Endothelial cell of umbilical vein (primary cell): Measurements from ENCODE around the gene USP19. TPM values are rescaled to one million over a fixed set of nuclear protein-coding genes. Genes with fewer than 3 reads are reported as not detected.

Source experiments
- BruUV-seq: library from RNA; stranded (reverse); fragments of 400-500 nt; replicated peaks from 2 replicates; lab custom pipeline; 2021; lab: Mats Ljungman, UMichigan
- CTCF ChIA-PET: fragments of 300-600, 350-600 bp; sonication (Branson Sonifier 250); formaldehyde crosslinking; loops from one replicate; lab custom pipeline; 2021; ENCODE audit warnings: antibody characterized with exemption, inconsistent platforms; lab: Charles Lee
- POLR2A ChIA-PET: fragments of 300-600, 350-600 bp; sonication (Branson Sonifier 250); formaldehyde crosslinking; loops from one replicate; lab custom pipeline; 2021; ENCODE audit warnings: antibody characterized with exemption, inconsistent platforms; lab: Charles Lee
- DNase-seq: peaks from one replicate; pipeline ENCODE4 v3.0.0-alpha.2; 2011; ENCODE audit warnings: low read depth, low spot score
- FAIRE-seq: peaks from 2 replicates; lab custom pipeline; 2011; peaks lifted over from hg19 to GRCh38; lab: Jason Lieb, UNC
- H2AFZ ChIP-seq: 2 replicates; pipeline ENCODE4 v1.6.0; 2012; ENCODE audit warnings: low read depth, low read length, control low read depth, inconsistent platforms
- H3K27ac ChIP-seq: 2 replicates; pipeline ENCODE4 v1.5.1; 2011; ENCODE audit warnings: low read depth, mild to moderate bottlenecking, control low read depth, low read length, moderate library complexity; ENCODE audit not compliant: insufficient read depth
- H3K27me3 ChIP-seq, 2 experiments: 2 replicates each; pipeline versions ENCODE4 v1.6.0 to v1.6.1; 2011; ENCODE audit warnings: low read length in 2 of 2, mixed read lengths in 1 of 2; ENCODE audit not compliant: control insufficient read depth in 2 of 2, insufficient read depth in 2 of 2
- H3K36me3 ChIP-seq, 2 experiments: 2 replicates in 1 of 2; 3 replicates in 1 of 2; pipeline ENCODE4 v1.5.1; 2011; ENCODE audit warnings: low read length in 2 of 2, mild to moderate bottlenecking in 1 of 2, moderate library complexity in 1 of 2; ENCODE audit not compliant: control insufficient read depth in 2 of 2, insufficient read depth in 2 of 2; ENCODE audit errors: extremely low read depth in 1 of 2
- H3K4me1 ChIP-seq: 3 replicates; pipeline ENCODE4 v1.5.1; 2011; ENCODE audit warnings: mild to moderate bottlenecking, low read length; ENCODE audit not compliant: control insufficient read depth, insufficient read depth; ENCODE audit errors: extremely low read depth
- H3K4me2 ChIP-seq: 2 replicates; pipeline ENCODE4 v1.6.1; 2011; ENCODE audit warnings: low read length, control low read depth, mixed read lengths; ENCODE audit not compliant: insufficient read depth
- H3K4me3 ChIP-seq, 3 experiments: fragments of 200-600 bp in 1 of 3; sonication (generic), shearing (Covaris generic) in 1 of 3; replicated peaks in 1 of 3; 2 replicates each; pipeline ENCODE4 v1.5.1; 2011 to 2016; ENCODE audit warnings: control low read depth in 3 of 3, low read length in 3 of 3, mild to moderate bottlenecking in 2 of 3, inconsistent platforms in 1 of 3, low read depth in 1 of 3, moderate library complexity in 1 of 3; ENCODE audit not compliant: insufficient read depth in 1 of 3
- H3K79me2 ChIP-seq: 2 replicates; pipeline ENCODE4 v1.6.0; 2012; ENCODE audit warnings: low read length, inconsistent platforms; ENCODE audit not compliant: control insufficient read depth, insufficient read depth
- H3K9ac ChIP-seq: replicated peaks from 2 replicates; pipeline ENCODE3; 2011; ENCODE audit warnings: low read length, control low read depth; ENCODE audit not compliant: insufficient read depth; ENCODE audit errors: extremely low read depth
- H3K9me1 ChIP-seq: replicated peaks from 3 replicates; pipeline ENCODE4 v1.6.0; 2011; ENCODE audit warnings: mild to moderate bottlenecking, low read length; ENCODE audit not compliant: control insufficient read depth, insufficient read depth; ENCODE audit errors: extremely low read depth
- H3K9me3 ChIP-seq: replicated peaks from 2 replicates; pipeline ENCODE4 v1.5.1; 2012; ENCODE audit warnings: low read length, inconsistent platforms; ENCODE audit not compliant: control insufficient read depth, insufficient read depth
- H4K20me1 ChIP-seq: replicated peaks from 2 replicates; pipeline ENCODE3; 2011; ENCODE audit warnings: mild to moderate bottlenecking, low read length; ENCODE audit not compliant: control insufficient read depth, insufficient read depth; ENCODE audit errors: extremely low read depth
- CTCF ChIP-seq, 2 donors: IDR thresholded peaks; 1 replicate in 1 of 2; 2 replicates in 1 of 2; pipeline ENCODE4 v1.5.1; 2011; ENCODE audit warnings: low read length in 2 of 2, mild to moderate bottlenecking in 2 of 2, moderate library complexity in 2 of 2, control low read depth in 1 of 2, inconsistent platforms in 1 of 2, low read depth in 1 of 2; ENCODE audit not compliant: insufficient read depth in 1 of 2; ENCODE audit errors: extremely low read depth in 1 of 2
- EZH2 ChIP-seq: IDR thresholded peaks from 2 replicates; pipeline ENCODE4 v1.6.1; 2012; ENCODE audit warnings: borderline replicate concordance, low read depth, mild to moderate bottlenecking, moderate library complexity, low read length, inconsistent platforms; ENCODE audit not compliant: severe bottlenecking
- FOS ChIP-seq: IDR thresholded peaks from 2 replicates; pipeline ENCODE4 v1.6.1; 2011; ENCODE audit warnings: mild to moderate bottlenecking, low read length, moderate library complexity, borderline replicate concordance; ENCODE audit not compliant: insufficient read depth
- GATA2 ChIP-seq: IDR thresholded peaks from 2 replicates; pipeline ENCODE4 v1.7.0; 2011; ENCODE audit warnings: low read depth, mild to moderate bottlenecking, moderate library complexity, mixed read lengths, low read length; ENCODE audit not compliant: insufficient read length, insufficient read depth
- JUN ChIP-seq: IDR thresholded peaks from 2 replicates; pipeline ENCODE4 v1.6.1; 2011; ENCODE audit warnings: borderline replicate concordance, low read depth; ENCODE audit not compliant: insufficient read length, insufficient read depth
- MAX ChIP-seq: IDR thresholded peaks from 2 replicates; pipeline ENCODE4 v1.6.1; 2011; ENCODE audit not compliant: insufficient read depth, insufficient read length
- MYC ChIP-seq: IDR thresholded peaks from one replicate; pipeline ENCODE4 v1.6.1; 2011; ENCODE audit warnings: mild to moderate bottlenecking, low read depth, low read length
- POLR2A ChIP-seq: IDR thresholded peaks from 2 replicates; pipeline ENCODE4 v1.6.1; 2012; ENCODE audit warnings: low read depth, mild to moderate bottlenecking, control low read depth, low read length
- POLR2AphosphoS5 ChIP-seq: IDR thresholded peaks from 2 replicates; pipeline ENCODE4 v1.6.1; 2012; ENCODE audit warnings: low read depth, mild to moderate bottlenecking, control low read depth, low read length, moderate library complexity; ENCODE audit not compliant: insufficient read depth
- dilution Hi-C: fragments of 300-500 bp; cut with MboI; formaldehyde crosslinking; loops from one replicate; pipeline ENCODE4 v1.15.0; 2019; ENCODE audit warnings: low sequenced_read_pairs; ENCODE audit not compliant: extremely low pct_ligation_motif_present
- intact Hi-C: fragments of 100-400 bp; cut with micrococcal nuclease; formaldehyde crosslinking; loops from one replicate; pipeline ENCODE4 v1.10.0; 2022
- polyA plus RNA-seq, 4 experiments: library from polyadenylated mRNA; depleted of rRNA in 3 of 4; stranded (reverse) in 3 of 4; unstranded in 1 of 4; fragments of >200 nt; gene quantifications; 2 replicates each; pipeline versions ENCODE4 v1.2.1 to v1.2.3, GENCODE V29; 2011 to 2012; ENCODE audit warnings: missing spikeins in 1 of 4
- total RNA-seq: library from RNA; stranded (reverse); gene quantifications from 2 replicates; pipeline ENCODE4 v1.2.3, GENCODE V29; 2021

Gene USP19
- total and polyA plus RNA-seq, 2 donors (not counting 3 experiments of a cell fraction or from before 2014, with no cell fraction given), result 31.3 to 39.1 TPM

GRCh38 chr3:49166752-49167556 is 46.3 kb upstream of the USP19 start:
- Histone ChIP-seq H3K9me1 (no peaks in the 10 kb centered on the region), H3K27ac (peak overlapping the region; percentile 51), H3K79me2 (peaks cover 22% of the 10 kb centered on the region), H3K4me1 (peaks cover 18% of the 10 kb centered on the region), H3K9ac (peak overlapping the region; percentile 84), H3K27me3 (no peaks in the 10 kb centered on the region), H3K9me3 (no peaks in the 10 kb centered on the region), H3K4me3 (peak overlapping the region; percentile 36 to 81 (median 71)), H3K4me2 (peak overlapping the region; percentile 86), H3K36me3 (peaks cover 2 to 14% of the 10 kb centered on the region in 2 experiments), H4K20me1 (no peaks in the 10 kb centered on the region), H2AFZ (peak overlapping the region; percentile 97)
- FAIRE-seq (no peak), DNase-seq (no peak)
- TF ChIP-seq FOS (no peak), EZH2 (no peak), POLR2AphosphoS5 (no peak), CTCF (IDR thresholded peaks at IDR 0.05; ENCODE audit: extremely low read depth in 1 of 2, insufficient read depth in 1 of 2, low read depth in 1 of 2, low read length in 2 of 2) (no peak), MAX (no peak), MYC (no peak), JUN (no peak), POLR2A (no peak), GATA2 (no peak)
- BruUV-seq, result no TSS peak
- ChIA-PET POLR2A (no interaction called here), CTCF (interaction anchor here (8.5 kb wide), 1 partner anchor 282 kb away, joined by 87 read pairs; no protein-coding TSS in a partner anchor)
- intact Hi-C loops, result no loop called here
- dilution Hi-C loops, result no loop called here
